Stimulated activated CD8-positive, alpha-beta memory T cell treated with anti-CD3 and anti-CD28 coated beads, Interleukin-2, amount 100 ng/mL, for 1 hour (primary cell): ENCODE measurements around the gene CFAP43.

Experiments
- DNase-seq, 2 donors: peaks; one replicate each; pipeline ENCODE4 v3.0.0-alpha.2; 2020; ENCODE audit warnings: low read depth in 2 of 2

Gene CFAP43

DNA sequence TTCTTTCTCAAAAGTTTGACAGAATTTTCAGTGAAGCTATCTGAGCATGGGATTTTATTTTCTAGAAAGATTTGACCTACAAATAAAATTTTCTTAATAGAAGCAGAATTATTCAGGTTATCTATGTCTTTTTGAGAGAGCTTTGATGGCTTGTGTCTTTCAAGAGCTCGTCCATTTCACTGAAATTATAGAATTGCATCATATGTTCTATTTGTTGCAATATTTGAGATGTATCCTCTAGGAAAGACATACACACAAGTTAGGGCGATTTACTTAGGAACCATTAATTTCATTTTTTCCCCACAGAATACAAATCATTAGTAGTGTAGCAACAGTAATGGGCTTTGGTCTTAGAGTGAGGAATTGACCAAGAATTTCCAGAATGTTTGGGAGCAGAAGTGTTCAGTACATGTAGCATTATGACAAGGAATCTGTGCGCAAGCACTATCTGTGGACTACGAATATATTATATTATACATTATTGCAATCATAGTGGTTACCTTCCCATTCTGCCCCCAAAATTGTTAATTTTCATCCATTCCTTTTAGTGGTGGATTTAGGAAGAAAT, 133.7 kb downstream of the CFAP43 start:
- DNase-seq: no peak

GRCh38 chr10:104096692-104097091, 135.5 kb downstream of the CFAP43 start:
- no peak for DNase-seq

GRCh38 chr10:104092749-104093148, 139.4 kb downstream of the CFAP43 start:
- DNase-seq: no peak

DNA sequence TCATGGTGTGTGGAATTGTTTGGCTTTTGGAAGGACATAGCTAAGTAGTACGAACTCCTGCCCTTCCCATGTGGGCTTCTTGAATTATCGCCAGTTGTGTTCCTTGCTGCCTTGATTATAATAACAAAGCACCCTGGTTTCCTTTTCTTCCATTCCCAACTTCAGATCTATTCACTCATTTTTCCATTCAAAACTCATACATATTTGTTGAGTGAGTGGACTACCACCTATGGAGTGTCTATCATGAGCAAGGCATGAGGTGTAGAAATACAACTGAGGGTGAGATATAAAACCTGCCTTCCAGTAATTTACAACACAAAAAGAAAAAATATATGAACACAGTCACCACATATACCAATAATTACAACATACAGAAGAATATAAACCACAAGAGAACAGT, 141.6 kb downstream of the CFAP43 start:
- DNase-seq: no peak

DNA sequence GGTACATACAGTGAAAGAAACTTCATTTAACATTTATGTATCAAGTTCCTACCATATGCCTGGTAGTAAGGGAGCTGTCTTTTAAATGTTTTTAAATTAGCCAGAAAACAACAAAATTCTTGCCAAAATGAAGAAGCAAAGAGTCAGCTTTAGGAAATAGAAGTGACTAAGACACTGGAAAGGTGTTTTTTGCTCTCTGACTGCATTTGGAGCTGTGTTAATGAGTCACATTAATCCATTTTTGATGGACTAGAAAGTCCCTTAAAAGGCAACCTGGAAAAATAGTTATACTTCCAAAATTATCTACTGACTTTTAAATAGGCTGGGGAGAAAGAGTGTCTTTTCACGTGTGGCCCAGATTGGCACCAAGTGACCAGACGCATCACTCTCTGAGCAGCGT, 142.5 kb downstream of the CFAP43 start:
- no peak for DNase-seq

DNA sequence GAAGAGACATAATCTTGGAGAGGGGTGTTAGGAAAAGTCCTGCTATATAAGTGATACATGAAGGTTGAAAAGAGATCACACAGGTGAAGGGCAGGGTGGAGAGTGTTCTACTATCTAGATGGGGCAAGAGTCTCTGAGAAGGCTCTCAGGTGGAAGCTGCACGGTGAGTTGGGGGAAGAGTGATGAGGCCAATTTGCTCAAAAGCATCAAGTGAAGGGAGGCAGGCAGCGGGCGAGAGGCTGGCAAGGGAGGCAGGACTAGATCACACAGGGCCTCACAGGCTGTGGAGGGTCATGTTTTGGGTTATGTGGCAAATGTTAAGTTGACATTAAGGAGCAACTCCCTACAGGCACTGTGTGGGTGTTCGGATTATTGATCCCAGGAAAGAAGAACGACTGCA, 143.9 kb downstream of the CFAP43 start:
- DNase-seq: no peak

DNA sequence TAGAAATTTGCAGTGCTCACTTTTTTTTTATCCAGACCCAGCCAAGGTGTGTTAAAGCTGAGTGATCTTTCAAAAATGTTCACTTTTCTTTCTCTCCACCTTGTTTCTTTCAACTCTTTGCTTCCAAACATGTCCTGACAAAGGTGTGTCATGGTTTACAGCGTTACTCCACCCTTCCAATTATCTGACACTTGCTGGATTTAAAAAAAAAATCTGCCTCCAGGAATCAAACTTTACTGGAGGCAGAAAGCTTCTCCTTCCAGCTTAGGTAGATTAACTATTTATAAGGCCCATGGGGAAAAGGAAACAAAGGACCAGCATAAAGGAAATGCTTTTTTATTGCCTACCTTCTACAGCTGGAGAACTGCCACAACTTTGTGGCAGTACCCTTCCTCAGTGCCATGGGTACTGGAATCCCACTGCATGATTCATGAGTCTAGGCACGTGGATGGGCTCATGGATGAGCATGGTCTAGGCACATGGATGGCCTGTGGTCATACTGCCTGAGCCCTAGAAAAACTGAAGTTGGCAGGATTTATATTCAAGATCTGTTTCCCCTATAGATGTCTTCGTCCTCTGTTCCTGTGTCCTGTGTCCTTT, 146.3 kb downstream of the CFAP43 start, which contains the start of gene COL17A1:
TSS of gene COL17A1 (minus strand) at position 80 of the 600 bp plus-strand sequence. CDS start 5,207 bp downstream, outside the sequence.
- no peak for DNase-seq

GRCh38 chr10:104084482-104085142, 147.6 kb downstream of the CFAP43 start:
- no peak for DNase-seq

- no peak for DNase-seq
These were observed 150.2 kb downstream of the CFAP43 start for GRCh38 chr10:104081998-104082397.

- DNase-seq: no peak
These were observed 151.4 kb downstream of the CFAP43 start for GRCh38 chr10:104080762-104081161.
